ENCODE measurements around the gene PFN1.

Gene PFN1

GRCh38 chr17:4896332-4897197, 51.8 kb downstream of the PFN1 start:
- ATAC-seq (ENCODE audit: low read depth) (no peak), DNase-seq (ENCODE audit: low spot score) (no peak)

GRCh38 chr17:4895657-4896331, 52.5 kb downstream of the PFN1 start:
- no peak for ATAC-seq (ENCODE audit: low read depth)
- Histone ChIP-seq H3K36me3 (ENCODE audit: low read depth) (peaks cover 67% of the 10 kb centered on the region), H3K27me3 (ENCODE audit: insufficient read depth, poor library complexity, severe bottlenecking) (no peaks in the 10 kb centered on the region), H3K9me3 (ENCODE audit: severe bottlenecking) (no peaks in the 10 kb centered on the region), H3K4me1 (ENCODE audit: insufficient read depth, poor library complexity, severe bottlenecking) (no peaks in the 10 kb centered on the region), H3K27ac (ENCODE audit: poor library complexity, severe bottlenecking) (no peak overlapping the region), H3K4me3 (ENCODE audit: severe bottlenecking) (no peak overlapping the region)
- DNase-seq (ENCODE audit: low spot score) = no peak
- peak; percentile 22 for TF ChIP-seq CTCF (IDR thresholded peaks at IDR 0.05; ENCODE audit: poor library complexity, severe bottlenecking)

More at GRCh38 chr17:4896332-4897197, 51.8 kb downstream of the PFN1 start:
- no peak for TF ChIP-seq CTCF (IDR thresholded peaks at IDR 0.05; ENCODE audit: poor library complexity, severe bottlenecking)
- Histone ChIP-seq H3K9me3 (ENCODE audit: severe bottlenecking) (no peaks in the 10 kb centered on the region), H3K36me3 (ENCODE audit: low read depth) (peaks cover 60% of the 10 kb centered on the region), H3K4me1 (ENCODE audit: insufficient read depth, poor library complexity, severe bottlenecking) (no peaks in the 10 kb centered on the region), H3K27ac (ENCODE audit: poor library complexity, severe bottlenecking) (no peak overlapping the region), H3K27me3 (ENCODE audit: insufficient read depth, poor library complexity, severe bottlenecking) (no peaks in the 10 kb centered on the region), H3K4me3 (ENCODE audit: severe bottlenecking) (no peak overlapping the region)
